Endothelial cell of umbilical vein (primary cell): ENCODE measurements around the gene CD74. TPM values are rescaled to one million over a fixed set of nuclear protein-coding genes. Genes with fewer than 3 reads are reported as not detected.

Source experiments
- BruUV-seq: library from RNA; stranded (reverse); fragments of 400-500 nt; replicated peaks from 2 replicates; lab custom pipeline; 2021; lab: Mats Ljungman, UMichigan
- CTCF ChIA-PET: fragments of 300-600, 350-600 bp; sonication (Branson Sonifier 250); formaldehyde crosslinking; loops from one replicate; lab custom pipeline; 2021; ENCODE audit warnings: antibody characterized with exemption, inconsistent platforms; lab: Charles Lee
- POLR2A ChIA-PET: fragments of 300-600, 350-600 bp; sonication (Branson Sonifier 250); formaldehyde crosslinking; loops from one replicate; lab custom pipeline; 2021; ENCODE audit warnings: antibody characterized with exemption, inconsistent platforms; lab: Charles Lee
- DNase-seq: peaks from one replicate; pipeline ENCODE4 v3.0.0-alpha.2; 2011; ENCODE audit warnings: low read depth, low spot score
- FAIRE-seq: peaks from 2 replicates; lab custom pipeline; 2011; peaks lifted over from hg19 to GRCh38; lab: Jason Lieb, UNC
- H2AFZ ChIP-seq: 2 replicates; pipeline ENCODE4 v1.6.0; 2012; ENCODE audit warnings: low read depth, low read length, control low read depth, inconsistent platforms
- H3K27ac ChIP-seq: 2 replicates; pipeline ENCODE4 v1.5.1; 2011; ENCODE audit warnings: low read depth, mild to moderate bottlenecking, control low read depth, low read length, moderate library complexity; ENCODE audit not compliant: insufficient read depth
- H3K27me3 ChIP-seq, 2 experiments: 2 replicates each; pipeline versions ENCODE4 v1.6.0 to v1.6.1; 2011; ENCODE audit warnings: low read length in 2 of 2, mixed read lengths in 1 of 2; ENCODE audit not compliant: control insufficient read depth in 2 of 2, insufficient read depth in 2 of 2
- H3K36me3 ChIP-seq, 2 experiments: 2 replicates in 1 of 2; 3 replicates in 1 of 2; pipeline ENCODE4 v1.5.1; 2011; ENCODE audit warnings: low read length in 2 of 2, mild to moderate bottlenecking in 1 of 2, moderate library complexity in 1 of 2; ENCODE audit not compliant: control insufficient read depth in 2 of 2, insufficient read depth in 2 of 2; ENCODE audit errors: extremely low read depth in 1 of 2
- H3K4me1 ChIP-seq: 3 replicates; pipeline ENCODE4 v1.5.1; 2011; ENCODE audit warnings: mild to moderate bottlenecking, low read length; ENCODE audit not compliant: control insufficient read depth, insufficient read depth; ENCODE audit errors: extremely low read depth
- H3K4me2 ChIP-seq: 2 replicates; pipeline ENCODE4 v1.6.1; 2011; ENCODE audit warnings: low read length, control low read depth, mixed read lengths; ENCODE audit not compliant: insufficient read depth
- H3K4me3 ChIP-seq, 3 experiments: fragments of 200-600 bp in 1 of 3; sonication (generic), shearing (Covaris generic) in 1 of 3; replicated peaks in 1 of 3; 2 replicates each; pipeline ENCODE4 v1.5.1; 2011 to 2016; ENCODE audit warnings: control low read depth in 3 of 3, low read length in 3 of 3, mild to moderate bottlenecking in 2 of 3, inconsistent platforms in 1 of 3, low read depth in 1 of 3, moderate library complexity in 1 of 3; ENCODE audit not compliant: insufficient read depth in 1 of 3
- H3K79me2 ChIP-seq: 2 replicates; pipeline ENCODE4 v1.6.0; 2012; ENCODE audit warnings: low read length, inconsistent platforms; ENCODE audit not compliant: control insufficient read depth, insufficient read depth
- H3K9ac ChIP-seq: replicated peaks from 2 replicates; pipeline ENCODE3; 2011; ENCODE audit warnings: low read length, control low read depth; ENCODE audit not compliant: insufficient read depth; ENCODE audit errors: extremely low read depth
- H3K9me1 ChIP-seq: replicated peaks from 3 replicates; pipeline ENCODE4 v1.6.0; 2011; ENCODE audit warnings: mild to moderate bottlenecking, low read length; ENCODE audit not compliant: control insufficient read depth, insufficient read depth; ENCODE audit errors: extremely low read depth
- H3K9me3 ChIP-seq: replicated peaks from 2 replicates; pipeline ENCODE4 v1.5.1; 2012; ENCODE audit warnings: low read length, inconsistent platforms; ENCODE audit not compliant: control insufficient read depth, insufficient read depth
- H4K20me1 ChIP-seq: replicated peaks from 2 replicates; pipeline ENCODE3; 2011; ENCODE audit warnings: mild to moderate bottlenecking, low read length; ENCODE audit not compliant: control insufficient read depth, insufficient read depth; ENCODE audit errors: extremely low read depth
- FOS ChIP-seq: IDR thresholded peaks from 2 replicates; pipeline ENCODE4 v1.6.1; 2011; ENCODE audit warnings: mild to moderate bottlenecking, low read length, moderate library complexity, borderline replicate concordance; ENCODE audit not compliant: insufficient read depth
- GATA2 ChIP-seq: IDR thresholded peaks from 2 replicates; pipeline ENCODE4 v1.7.0; 2011; ENCODE audit warnings: low read depth, mild to moderate bottlenecking, moderate library complexity, mixed read lengths, low read length; ENCODE audit not compliant: insufficient read length, insufficient read depth
- JUN ChIP-seq: IDR thresholded peaks from 2 replicates; pipeline ENCODE4 v1.6.1; 2011; ENCODE audit warnings: borderline replicate concordance, low read depth; ENCODE audit not compliant: insufficient read length, insufficient read depth
- MAX ChIP-seq: IDR thresholded peaks from 2 replicates; pipeline ENCODE4 v1.6.1; 2011; ENCODE audit not compliant: insufficient read depth, insufficient read length
- MYC ChIP-seq: IDR thresholded peaks from one replicate; pipeline ENCODE4 v1.6.1; 2011; ENCODE audit warnings: mild to moderate bottlenecking, low read depth, low read length
- POLR2A ChIP-seq: IDR thresholded peaks from 2 replicates; pipeline ENCODE4 v1.6.1; 2012; ENCODE audit warnings: low read depth, mild to moderate bottlenecking, control low read depth, low read length
- POLR2AphosphoS5 ChIP-seq: IDR thresholded peaks from 2 replicates; pipeline ENCODE4 v1.6.1; 2012; ENCODE audit warnings: low read depth, mild to moderate bottlenecking, control low read depth, low read length, moderate library complexity; ENCODE audit not compliant: insufficient read depth
- dilution Hi-C: fragments of 300-500 bp; cut with MboI; formaldehyde crosslinking; loops from one replicate; pipeline ENCODE4 v1.15.0; 2019; ENCODE audit warnings: low sequenced_read_pairs; ENCODE audit not compliant: extremely low pct_ligation_motif_present
- intact Hi-C: fragments of 100-400 bp; cut with micrococcal nuclease; formaldehyde crosslinking; loops from one replicate; pipeline ENCODE4 v1.10.0; 2022
- polyA plus RNA-seq, 4 experiments: library from polyadenylated mRNA; depleted of rRNA in 3 of 4; stranded (reverse) in 3 of 4; unstranded in 1 of 4; fragments of >200 nt; gene quantifications; 2 replicates each; pipeline versions ENCODE4 v1.2.1 to v1.2.3, GENCODE V29; 2011 to 2012; ENCODE audit warnings: missing spikeins in 1 of 4
- total RNA-seq: library from RNA; stranded (reverse); gene quantifications from 2 replicates; pipeline ENCODE4 v1.2.3, GENCODE V29; 2021
- TF ChIP-seq, protein P1 (sequence below), 2 donors: IDR thresholded peaks; 1 replicate in 1 of 2; 2 replicates in 1 of 2; pipeline ENCODE4 v1.5.1; 2011; ENCODE audit warnings: low read length in 2 of 2, mild to moderate bottlenecking in 2 of 2, moderate library complexity in 2 of 2, control low read depth in 1 of 2, inconsistent platforms in 1 of 2, low read depth in 1 of 2; ENCODE audit not compliant: insufficient read depth in 1 of 2; ENCODE audit errors: extremely low read depth in 1 of 2

CD74 gene
- total and polyA plus RNA-seq, 2 donors (not counting 3 experiments of a cell fraction or from before 2014, with no cell fraction given) = 0.62 to 1.3 TPM

DNA sequence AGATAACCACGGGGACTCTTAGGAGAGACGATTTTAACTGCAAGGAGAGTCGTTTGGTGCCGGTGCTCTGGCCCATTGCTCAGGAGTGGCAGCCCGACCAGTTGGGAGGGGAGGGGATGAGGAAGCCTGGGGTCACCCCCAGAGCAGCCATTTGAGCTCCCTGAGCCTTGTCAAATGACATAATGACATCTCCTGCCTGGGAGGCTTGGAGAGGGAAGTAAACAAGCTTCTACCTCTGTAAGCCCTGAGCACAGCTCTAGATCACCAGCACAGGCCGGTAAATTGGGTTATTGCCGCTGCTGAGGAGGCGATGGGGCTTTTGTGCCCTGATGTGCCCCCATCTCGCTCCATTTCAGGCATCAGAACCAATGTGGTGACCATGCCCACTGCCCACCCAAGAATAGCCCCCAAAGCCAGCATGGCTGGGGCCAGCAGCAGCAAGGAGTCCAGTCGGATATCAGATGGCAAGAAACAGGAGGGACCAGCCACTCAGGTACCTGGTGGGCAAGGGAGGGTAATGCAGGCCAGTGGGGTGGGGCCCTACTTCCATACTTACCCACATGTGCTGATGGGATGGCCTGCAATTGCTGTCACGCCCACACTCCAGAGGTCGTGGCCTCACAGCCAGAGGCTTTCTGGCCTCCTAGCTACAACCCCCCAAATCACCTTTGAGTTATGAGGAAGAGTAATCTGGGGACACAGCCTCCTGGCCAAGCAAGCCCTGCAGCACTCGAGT is 23.0 kb downstream of the CD74 start:
- Histone ChIP-seq H3K36me3 (peaks cover 6 to 44% of the 10 kb centered on the region in 2 experiments), H3K27me3 (no peaks in the 10 kb centered on the region), H2AFZ (no peak overlapping the region), H3K79me2 (no peaks in the 10 kb centered on the region), H3K27ac (no peak overlapping the region), H3K4me1 (no peaks in the 10 kb centered on the region), H3K4me3 (no peak overlapping the region), H3K9me1 (no peaks in the 10 kb centered on the region), H3K9ac (no peak overlapping the region), H3K9me3 (no peaks in the 10 kb centered on the region), H4K20me1 (no peaks in the 10 kb centered on the region), H3K4me2 (no peak overlapping the region)
- FAIRE-seq (no peak), DNase-seq (no peak)
- intact Hi-C loops = no loop called here
- dilution Hi-C loops = no loop called here
- no TSS peak for BruUV-seq
- ChIA-PET POLR2A (no interaction called here), CTCF (no interaction called here)
- TF ChIP-seq POLR2A (no peak), MYC (no peak), JUN (no peak), POLR2AphosphoS5 (no peak), MAX (no peak), GATA2 (no peak), FOS (no peak)
- TF ChIP-seq, protein P1, sequence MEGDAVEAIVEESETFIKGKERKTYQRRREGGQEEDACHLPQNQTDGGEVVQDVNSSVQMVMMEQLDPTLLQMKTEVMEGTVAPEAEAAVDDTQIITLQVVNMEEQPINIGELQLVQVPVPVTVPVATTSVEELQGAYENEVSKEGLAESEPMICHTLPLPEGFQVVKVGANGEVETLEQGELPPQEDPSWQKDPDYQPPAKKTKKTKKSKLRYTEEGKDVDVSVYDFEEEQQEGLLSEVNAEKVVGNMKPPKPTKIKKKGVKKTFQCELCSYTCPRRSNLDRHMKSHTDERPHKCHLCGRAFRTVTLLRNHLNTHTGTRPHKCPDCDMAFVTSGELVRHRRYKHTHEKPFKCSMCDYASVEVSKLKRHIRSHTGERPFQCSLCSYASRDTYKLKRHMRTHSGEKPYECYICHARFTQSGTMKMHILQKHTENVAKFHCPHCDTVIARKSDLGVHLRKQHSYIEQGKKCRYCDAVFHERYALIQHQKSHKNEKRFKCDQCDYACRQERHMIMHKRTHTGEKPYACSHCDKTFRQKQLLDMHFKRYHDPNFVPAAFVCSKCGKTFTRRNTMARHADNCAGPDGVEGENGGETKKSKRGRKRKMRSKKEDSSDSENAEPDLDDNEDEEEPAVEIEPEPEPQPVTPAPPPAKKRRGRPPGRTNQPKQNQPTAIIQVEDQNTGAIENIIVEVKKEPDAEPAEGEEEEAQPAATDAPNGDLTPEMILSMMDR (IDR thresholded peaks at IDR 0.05; ENCODE audit: extremely low read depth in 1 of 2, insufficient read depth in 1 of 2, low read depth in 1 of 2, low read length in 2 of 2) = no peak
